Suprapubic skin (tissue), 4 donors: ENCODE data around the gene NECAB3.

ENCODE experiments used
- EP300 ChIP-seq: sonication (generic); formaldehyde crosslinking; IDR thresholded peaks from one replicate; pipeline ENCODE4 v1.6.1; 2017; ENCODE audit warnings: antibody characterized with exemption
- POLR2A ChIP-seq, 2 donors: fragments of 450-650 bp; IDR thresholded peaks; one replicate each; pipeline ENCODE4 v1.6.1; 2017; ENCODE audit warnings: antibody characterized with exemption in 2 of 2, mild to moderate bottlenecking in 2 of 2, moderate library complexity in 2 of 2
- POLR2AphosphoS5 ChIP-seq, 3 donors: sonication (generic); formaldehyde crosslinking; IDR thresholded peaks; one replicate each; pipeline ENCODE4 v1.6.1; 2017; ENCODE audit warnings: antibody characterized with exemption in 3 of 3
- TF ChIP-seq, protein P1 (sequence below), 2 donors: fragments of 200-600 bp in 1 of 2; fragments of 450-650 bp in 1 of 2; sonication (generic) in 1 of 2; IDR thresholded peaks; one replicate each; pipeline ENCODE4 v1.5.1; 2016 to 2019; ENCODE audit warnings: antibody characterized with exemption in 2 of 2, mild to moderate bottlenecking in 1 of 2, moderate library complexity in 1 of 2

DNA sequence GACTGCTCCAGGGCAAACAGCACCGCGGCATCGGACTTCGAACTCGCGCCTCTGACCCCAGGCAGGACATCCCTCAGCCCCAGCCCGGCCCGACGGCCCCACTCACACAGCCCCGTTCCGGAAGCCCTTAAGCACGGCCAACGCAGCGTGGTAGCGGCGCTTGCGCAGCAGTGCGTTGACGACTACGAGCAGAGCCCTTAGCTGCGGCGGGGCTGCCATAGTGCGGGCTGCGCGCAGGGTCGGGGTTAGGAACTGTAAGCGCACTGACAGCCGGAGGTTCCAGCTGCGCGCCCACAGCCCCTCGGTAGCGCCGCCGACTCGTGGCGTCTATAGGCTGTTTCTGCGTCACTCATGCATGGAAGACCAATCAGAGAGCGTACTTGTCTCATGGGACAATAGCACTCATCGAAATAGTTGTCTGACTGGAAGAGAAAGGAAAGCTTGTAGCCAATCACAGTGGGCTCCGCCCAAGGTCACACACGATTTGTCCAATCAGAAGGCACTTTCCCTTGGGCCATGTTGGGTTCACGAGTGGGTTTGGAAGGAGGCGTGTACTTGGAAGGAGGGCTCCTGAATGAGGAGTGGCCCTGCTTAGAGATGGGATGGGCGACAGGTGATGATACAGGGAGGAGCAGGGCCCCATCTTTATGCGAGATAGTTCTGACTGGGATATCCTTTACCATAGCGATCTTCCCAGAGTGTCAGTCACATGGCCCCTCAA lies 45.9 kb upstream of the NECAB3 start, which contains the start of gene PXMP4:
- TF ChIP-seq POLR2A (IDR thresholded peaks at IDR 0.05) (no peak), EP300 (no peak), POLR2AphosphoS5 (IDR thresholded peaks at IDR 0.05) (peak in 2 of 3 donors; percentile 35 to 57)
- TF ChIP-seq, protein P1, sequence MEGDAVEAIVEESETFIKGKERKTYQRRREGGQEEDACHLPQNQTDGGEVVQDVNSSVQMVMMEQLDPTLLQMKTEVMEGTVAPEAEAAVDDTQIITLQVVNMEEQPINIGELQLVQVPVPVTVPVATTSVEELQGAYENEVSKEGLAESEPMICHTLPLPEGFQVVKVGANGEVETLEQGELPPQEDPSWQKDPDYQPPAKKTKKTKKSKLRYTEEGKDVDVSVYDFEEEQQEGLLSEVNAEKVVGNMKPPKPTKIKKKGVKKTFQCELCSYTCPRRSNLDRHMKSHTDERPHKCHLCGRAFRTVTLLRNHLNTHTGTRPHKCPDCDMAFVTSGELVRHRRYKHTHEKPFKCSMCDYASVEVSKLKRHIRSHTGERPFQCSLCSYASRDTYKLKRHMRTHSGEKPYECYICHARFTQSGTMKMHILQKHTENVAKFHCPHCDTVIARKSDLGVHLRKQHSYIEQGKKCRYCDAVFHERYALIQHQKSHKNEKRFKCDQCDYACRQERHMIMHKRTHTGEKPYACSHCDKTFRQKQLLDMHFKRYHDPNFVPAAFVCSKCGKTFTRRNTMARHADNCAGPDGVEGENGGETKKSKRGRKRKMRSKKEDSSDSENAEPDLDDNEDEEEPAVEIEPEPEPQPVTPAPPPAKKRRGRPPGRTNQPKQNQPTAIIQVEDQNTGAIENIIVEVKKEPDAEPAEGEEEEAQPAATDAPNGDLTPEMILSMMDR (IDR thresholded peaks at IDR 0.05) = no peak
